ENCODE measurements around the gene PAFAH2. TPM values are rescaled to one million over a fixed set of nuclear protein-coding genes. Genes with fewer than 3 reads are reported as not detected.

Gene PAFAH2
- total RNA-seq, 3 donors from 2014 or later (not counting 1 experiment from before 2014, with no cell fraction given), result 39.0 to 95.1 (median 68.6) TPM

- no peak overlapping the region for H3K27ac Mint-ChIP-seq
- no peak for ATAC-seq
- peaks cover 0 to 12% of the 10 kb centered on the region in 2 donors for H3K27me3 Mint-ChIP-seq (ENCODE audit: low read depth in 2 of 2)
- intact Hi-C loops (cut with micrococcal nuclease), result no loop called here
- DNase-seq, result no peak
- WGBS (ENCODE audit: insufficient coverage), result 51% methylated on average over 3 of the region's 3 CpGs
- Histone ChIP-seq H3K4me3 (ENCODE audit: low read length) (no peak overlapping the region), H3K4me1 (ENCODE audit: control insufficient read depth, insufficient read depth, low read length) (no peaks in the 10 kb centered on the region), H3K27me3 (ENCODE audit: control insufficient read depth, insufficient read depth, low read length) (no peaks in the 10 kb centered on the region), H3K36me3 (ENCODE audit: control insufficient read depth, insufficient read depth, low read length) (no peaks in the 10 kb centered on the region), H3K9me3 (ENCODE audit: control insufficient read depth, insufficient read depth, low read length) (no peaks in the 10 kb centered on the region), H3K27ac (ENCODE audit: low read length) (no peak overlapping the region)
- no peak for TF ChIP-seq CTCF (IDR thresholded peaks at IDR 0.05)
- no peaks in the 10 kb centered on the region for H3K9me3 Mint-ChIP-seq
- H3K4me1 Mint-ChIP-seq, result no peaks in the 10 kb centered on the region
- H3K4me3 Mint-ChIP-seq, result no peak overlapping the region
- no peaks in the 10 kb centered on the region for H3K36me3 Mint-ChIP-seq
Measured at GRCh38 chr1:26027716-26028489, 30.0 kb upstream of the PAFAH2 start.

- Mint-ChIP-seq H3K27ac (no peak overlapping the region), H3K36me3 (no peaks in the 10 kb centered on the region), H3K27me3 (ENCODE audit: low read depth in 2 of 2) (peaks cover 0 to 3% of the 10 kb centered on the region in 2 donors), H3K4me1 (no peaks in the 10 kb centered on the region), H3K9me3 (no peaks in the 10 kb centered on the region), H3K4me3 (no peak overlapping the region)
- WGBS (ENCODE audit: insufficient coverage), result 92% methylated on average over 4 of the region's 5 CpGs
- H3K9me3 ChIP-seq (ENCODE audit: control insufficient read depth, insufficient read depth, low read length), result no peaks in the 10 kb centered on the region
- no peak overlapping the region for H3K27ac ChIP-seq (ENCODE audit: low read length)
- intact Hi-C loops (cut with micrococcal nuclease), result no loop called here
- no peaks in the 10 kb centered on the region for H3K36me3 ChIP-seq (ENCODE audit: control insufficient read depth, insufficient read depth, low read length)
- DNase-seq (no peak), ATAC-seq (no peak)
- H3K27me3 ChIP-seq (ENCODE audit: control insufficient read depth, insufficient read depth, low read length), result no peaks in the 10 kb centered on the region
- no peaks in the 10 kb centered on the region for H3K4me1 ChIP-seq (ENCODE audit: control insufficient read depth, insufficient read depth, low read length)
- no peak for TF ChIP-seq CTCF (IDR thresholded peaks at IDR 0.05)
- H3K4me3 ChIP-seq (ENCODE audit: low read length), result no peak overlapping the region
Measured at GRCh38 chr1:26025517-26025916, 27.7 kb upstream of the PAFAH2 start.

GRCh38 chr1:26025060-26025459 lies 27.2 kb upstream of the PAFAH2 start:
- no peak for ATAC-seq
- no peak for TF ChIP-seq CTCF (IDR thresholded peaks at IDR 0.05)
- no peak for DNase-seq
- Histone ChIP-seq H3K4me3 (ENCODE audit: low read length) (no peak overlapping the region), H3K36me3 (ENCODE audit: control insufficient read depth, insufficient read depth, low read length) (no peaks in the 10 kb centered on the region), H3K27me3 (ENCODE audit: control insufficient read depth, insufficient read depth, low read length) (no peaks in the 10 kb centered on the region), H3K9me3 (ENCODE audit: control insufficient read depth, insufficient read depth, low read length) (no peaks in the 10 kb centered on the region), H3K27ac (ENCODE audit: low read length) (no peak overlapping the region), H3K4me1 (ENCODE audit: control insufficient read depth, insufficient read depth, low read length) (no peaks in the 10 kb centered on the region)
- no peak overlapping the region for H3K4me3 Mint-ChIP-seq
- intact Hi-C loops (cut with micrococcal nuclease), result no loop called here
- no peaks in the 10 kb centered on the region for H3K36me3 Mint-ChIP-seq
- peaks cover 0 to under 1% of the 10 kb centered on the region in 2 donors for H3K4me1 Mint-ChIP-seq
- no peaks in the 10 kb centered on the region for H3K9me3 Mint-ChIP-seq
- peaks cover 3 to 4% of the 10 kb centered on the region in 2 donors for H3K27me3 Mint-ChIP-seq (ENCODE audit: low read depth in 2 of 2)
- H3K27ac Mint-ChIP-seq, result no peak overlapping the region
- 98% methylated on average over 3 of the region's 5 CpGs for WGBS (ENCODE audit: insufficient coverage)

- intact Hi-C loops (cut with micrococcal nuclease), result no loop called here
- Mint-ChIP-seq H3K36me3 (no peaks in the 10 kb centered on the region), H3K27ac (no peak overlapping the region), H3K4me1 (peaks cover 5 to 8% of the 10 kb centered on the region in 2 donors), H3K9me3 (no peaks in the 10 kb centered on the region), H3K4me3 (no peak overlapping the region), H3K27me3 (ENCODE audit: low read depth in 2 of 2) (peaks cover 0 to 10% of the 10 kb centered on the region in 2 donors)
- DNase-seq (no peak), ATAC-seq (no peak)
- H3K9me3 ChIP-seq (ENCODE audit: control insufficient read depth, insufficient read depth, low read length), result no peaks in the 10 kb centered on the region
- H3K4me3 ChIP-seq (ENCODE audit: low read length), result no peak overlapping the region
- H3K27ac ChIP-seq (ENCODE audit: low read length), result no peak overlapping the region
- no peak for TF ChIP-seq CTCF (IDR thresholded peaks at IDR 0.05)
- no peaks in the 10 kb centered on the region for H3K27me3 ChIP-seq (ENCODE audit: control insufficient read depth, insufficient read depth, low read length)
- 74% methylated on average over 5 of the region's 5 CpGs for WGBS (ENCODE audit: insufficient coverage)
- peaks cover 6% of the 10 kb centered on the region for H3K4me1 ChIP-seq (ENCODE audit: control insufficient read depth, insufficient read depth, low read length)
- H3K36me3 ChIP-seq (ENCODE audit: control insufficient read depth, insufficient read depth, low read length), result no peaks in the 10 kb centered on the region
Measured at GRCh38 chr1:26023826-26024225, 26.0 kb upstream of the PAFAH2 start.

Measured in natural killer cell (primary cell).